Aorta (tissue), 5 donors: Measurements from ENCODE around the gene ATP5PO. TPM values are rescaled to one million over a fixed set of nuclear protein-coding genes. Genes with fewer than 3 reads are reported as not detected.

Source experiments
- ATAC-seq: fragments of 200-7000 bp; cut with Tn5 transposase; one replicate; pipeline ENCODE4 v1.9.1; 2022; ENCODE audit warnings: moderate library complexity; ENCODE audit not compliant: low FRiP score
- DNase-seq, 2 donors: peaks; one replicate each; pipeline ENCODE4 v3.0.0-alpha.2; 2020
- H3K27ac ChIP-seq, 2 donors: one replicate each; pipeline ENCODE4 v1.5.1; 2013; ENCODE audit warnings: low read length in 2 of 2, mild to moderate bottlenecking in 2 of 2, moderate library complexity in 2 of 2, control low read depth in 1 of 2, inconsistent platforms in 1 of 2, low read depth in 1 of 2
- H3K27me3 ChIP-seq, 2 donors: one replicate each; pipeline ENCODE4 v1.6.1; 2013; ENCODE audit warnings: control low read depth in 1 of 2, low read length in 1 of 2, mild to moderate bottlenecking in 1 of 2, moderate library complexity in 1 of 2; ENCODE audit not compliant: insufficient read depth in 2 of 2, control insufficient read depth in 1 of 2
- H3K36me3 ChIP-seq, 2 donors: one replicate each; pipeline ENCODE4 v1.6.1; 2013; ENCODE audit warnings: control low read depth in 1 of 2, low read length in 1 of 2, mild to moderate bottlenecking in 1 of 2; ENCODE audit not compliant: insufficient read depth in 2 of 2, control insufficient read depth in 1 of 2
- H3K4me1 ChIP-seq, 2 donors: one replicate each; pipeline ENCODE4 v1.6.1; 2013; ENCODE audit warnings: low read length in 2 of 2, control low read depth in 1 of 2, mild to moderate bottlenecking in 1 of 2, moderate library complexity in 1 of 2; ENCODE audit not compliant: insufficient read depth in 2 of 2, control insufficient read depth in 1 of 2
- H3K4me3 ChIP-seq, 2 donors: one replicate each; pipeline ENCODE4 v1.5.1; 2013; ENCODE audit warnings: low read length in 2 of 2, control low read depth in 1 of 2, mild to moderate bottlenecking in 1 of 2
- H3K9me3 ChIP-seq: one replicate; pipeline ENCODE4 v1.6.1; 2013; ENCODE audit warnings: mild to moderate bottlenecking, low read length; ENCODE audit not compliant: control insufficient read depth
- WGBS, 2 donors: extraction: QIAGEN DNeasy Blood & Tissue Kit; methylation state at CpG; one replicate each; pipeline ENCODE4 v1.1.7; 2013; 5-methylcytosine and 5-hydroxymethylcytosine counted together
- intact Hi-C, 2 donors: fragments of 100-400 bp; cut with DNase I; formaldehyde crosslinking; loops; one replicate each; pipeline versions ENCODE4 v1.14.2 to v1.15.0; 2022
- polyA plus RNA-seq, 2 donors: library from polyadenylated mRNA; stranded (reverse); fragments of 200-250 nt; gene quantifications; one replicate each; pipeline ENCODE4 v1.2.3, GENCODE V29; 2013
- total RNA-seq, 2 donors: library from RNA; stranded (reverse); fragmentation: NEBNext Ultra II Directional; extraction: Animal tissue kit (Norgen Biotek cat#: 25700); gene quantifications; one replicate each; pipeline ENCODE4 v1.2.1, GENCODE V29; 2021
- donor health status: healthy with polysubstance abuse.
- donor health status: Bipolar disorder and iron deficiency.
- donor health status: DM: no; HTN: no; CAD: no.
- donor health status: DM: no; HTN: no; CAD: no.
- donor health status: DM: yes; HTN: yes; CAD: no.

The ATP5PO gene
- total and polyA plus RNA-seq, 4 donors = 112 to 461 (median 177) TPM

DNA sequence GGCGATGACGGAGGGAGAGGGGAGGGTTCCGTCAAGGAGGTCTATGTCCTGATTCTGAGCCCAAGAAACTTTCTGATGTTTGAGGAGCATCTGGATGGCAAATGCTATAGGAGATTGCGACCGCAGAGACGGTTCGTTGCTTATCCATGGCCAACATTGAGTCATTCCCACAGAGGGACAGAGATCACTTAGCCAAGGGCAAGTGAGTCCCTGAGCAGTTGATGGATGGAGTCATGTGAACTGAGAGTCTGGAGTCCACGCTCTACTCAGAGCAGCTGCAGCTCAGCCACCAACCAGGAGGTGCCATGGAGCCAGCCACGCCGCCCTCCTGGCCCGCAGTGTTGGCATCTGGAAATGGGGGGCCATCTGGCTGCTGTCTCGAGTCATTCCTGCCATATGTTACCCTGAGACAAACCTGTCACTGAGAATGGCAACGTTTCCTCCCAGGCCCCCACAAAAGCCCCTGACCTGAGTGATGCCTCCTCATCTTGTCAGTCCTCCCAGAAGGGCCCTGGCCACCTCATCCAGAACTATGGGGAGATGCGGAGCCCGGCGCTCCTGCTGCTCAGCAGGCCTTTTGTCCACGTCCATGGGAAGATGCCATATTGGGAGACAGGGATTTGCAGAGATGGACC, 58.6 kb downstream of the ATP5PO start:
- no peaks in the 10 kb centered on the region for H3K9me3 ChIP-seq
- no peaks in the 10 kb centered on the region for H3K36me3 ChIP-seq
- ATAC-seq = no peak
- intact Hi-C loops = no loop called here
- H3K27ac ChIP-seq = no peak overlapping the region
- no peak for DNase-seq
- no peaks in the 10 kb centered on the region for H3K4me1 ChIP-seq
- H3K27me3 ChIP-seq = no peaks in the 10 kb centered on the region
- WGBS, 2 donors = 95 to 96% methylated on average over 17 of the region's 17 CpGs
- no peak overlapping the region for H3K4me3 ChIP-seq

DNA sequence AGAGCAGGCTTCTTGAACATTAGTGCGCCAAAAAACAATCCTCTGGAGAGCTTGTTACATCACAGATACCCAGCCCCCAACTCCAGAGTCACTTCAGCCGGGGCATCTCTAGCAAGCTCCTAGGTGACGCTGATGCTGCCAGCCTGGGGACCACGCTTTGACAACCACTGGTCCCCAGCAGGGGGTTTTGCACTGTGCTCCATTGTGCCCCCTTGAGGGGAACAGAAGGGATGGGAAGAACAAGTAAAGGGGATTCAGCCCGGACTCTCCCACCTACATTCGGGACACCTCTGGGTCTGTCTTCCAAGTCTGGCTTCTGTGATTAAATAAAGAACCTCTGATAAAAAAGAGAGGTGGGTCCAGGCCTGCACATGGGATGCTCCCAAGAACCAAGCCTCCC, 60.4 kb downstream of the ATP5PO start:
- no peaks in the 10 kb centered on the region for H3K36me3 ChIP-seq
- no peaks in the 10 kb centered on the region for H3K27me3 ChIP-seq
- 96% methylated on average over 6 of the region's 6 CpGs for WGBS, 2 donors
- no peak overlapping the region for H3K4me3 ChIP-seq
- DNase-seq (no peak), ATAC-seq (no peak)
- intact Hi-C loops = no loop called here
- H3K27ac ChIP-seq = no peak overlapping the region
- no peaks in the 10 kb centered on the region for H3K9me3 ChIP-seq
- H3K4me1 ChIP-seq = no peaks in the 10 kb centered on the region

DNA sequence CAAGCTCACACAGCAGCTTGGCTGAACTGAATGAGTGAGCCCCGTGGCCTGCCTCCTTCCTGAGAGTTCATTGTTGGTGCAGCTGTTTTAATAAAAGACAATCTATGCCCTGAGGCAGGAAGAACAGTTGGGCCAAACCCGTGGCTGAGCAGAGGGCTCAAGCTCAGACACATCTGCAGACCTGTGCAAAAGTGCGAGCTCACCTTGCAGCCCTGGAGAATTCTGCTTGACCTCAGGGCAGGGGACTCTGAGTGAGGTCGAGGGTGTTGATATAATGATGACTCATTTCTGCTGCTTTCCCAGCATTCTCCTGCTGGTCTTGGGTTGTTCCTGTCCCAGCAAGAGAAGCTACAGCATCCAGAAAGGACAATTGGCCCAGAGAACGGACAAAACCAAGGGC, 61.0 kb downstream of the ATP5PO start:
- WGBS, 2 donors = 58 to 62% methylated on average over 5 of the region's 5 CpGs
- ATAC-seq = no peak

More for the DNA sequence above, 61.0 kb downstream of the ATP5PO start:
- no peaks in the 10 kb centered on the region for H3K9me3 ChIP-seq
- intact Hi-C loops = no loop called here
- no peaks in the 10 kb centered on the region for H3K36me3 ChIP-seq
- DNase-seq = no peak
- H3K27me3 ChIP-seq = no peaks in the 10 kb centered on the region
- H3K4me1 ChIP-seq = no peaks in the 10 kb centered on the region
- no peak overlapping the region for H3K27ac ChIP-seq
- H3K4me3 ChIP-seq = no peak overlapping the region

Other genes with a start within 250 kb of the ATP5PO start
- 100 to 1,000 TPM in 1 of 2 donors, 10 to 100 TPM in 1; 78.4 to 137 TPM for gene MRPS6, start 157.8 kb upstream of the ATP5PO start, total RNA-seq
- 100 to 1,000 TPM in 1 of 2 donors, 10 to 100 TPM in 1; 84.2 to 128 TPM for gene MRPS6, start 157.8 kb upstream of the ATP5PO start, polyA plus RNA-seq
- 10 to 100 TPM; 25.2 to 82.3 TPM for gene SLC5A3, start 157.8 kb upstream of the ATP5PO start, total RNA-seq
- gene SLC5A3, start 157.8 kb upstream of the ATP5PO start, polyA plus RNA-seq = 1 to 10 TPM; 3.0 to 3.2 TPM